Measurements from ENCODE around the gene MACROD2. TPM values are rescaled to one million over a fixed set of nuclear protein-coding genes. Genes with fewer than 3 reads are reported as not detected.

MACROD2 gene
- total RNA-seq, 3 donors from 2014 or later, result 3.2 to 7.6 (median 6.4) TPM

DNA sequence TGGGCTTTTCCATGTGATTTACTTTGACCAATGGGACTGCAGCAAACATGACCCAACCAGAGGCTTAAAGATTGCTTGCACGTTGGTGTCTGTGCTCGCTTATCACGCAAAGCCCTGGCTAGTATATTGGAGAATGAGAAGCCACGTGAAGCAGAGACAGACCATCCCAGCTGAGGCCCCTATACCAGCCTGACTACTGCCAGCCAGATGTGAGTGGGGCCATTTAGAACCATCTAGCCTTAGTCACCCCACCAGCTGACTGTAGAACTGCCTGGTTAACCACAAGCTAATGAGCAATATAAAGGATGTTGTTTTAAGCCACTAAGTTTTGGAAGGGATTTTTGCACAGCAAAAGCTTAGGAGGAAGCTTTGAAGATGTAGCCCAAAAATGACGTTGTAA lies 74.5 kb downstream of the MACROD2 start:
- no peaks in the 10 kb centered on the region for H3K9me3 ChIP-seq
- TF ChIP-seq, protein P1, sequence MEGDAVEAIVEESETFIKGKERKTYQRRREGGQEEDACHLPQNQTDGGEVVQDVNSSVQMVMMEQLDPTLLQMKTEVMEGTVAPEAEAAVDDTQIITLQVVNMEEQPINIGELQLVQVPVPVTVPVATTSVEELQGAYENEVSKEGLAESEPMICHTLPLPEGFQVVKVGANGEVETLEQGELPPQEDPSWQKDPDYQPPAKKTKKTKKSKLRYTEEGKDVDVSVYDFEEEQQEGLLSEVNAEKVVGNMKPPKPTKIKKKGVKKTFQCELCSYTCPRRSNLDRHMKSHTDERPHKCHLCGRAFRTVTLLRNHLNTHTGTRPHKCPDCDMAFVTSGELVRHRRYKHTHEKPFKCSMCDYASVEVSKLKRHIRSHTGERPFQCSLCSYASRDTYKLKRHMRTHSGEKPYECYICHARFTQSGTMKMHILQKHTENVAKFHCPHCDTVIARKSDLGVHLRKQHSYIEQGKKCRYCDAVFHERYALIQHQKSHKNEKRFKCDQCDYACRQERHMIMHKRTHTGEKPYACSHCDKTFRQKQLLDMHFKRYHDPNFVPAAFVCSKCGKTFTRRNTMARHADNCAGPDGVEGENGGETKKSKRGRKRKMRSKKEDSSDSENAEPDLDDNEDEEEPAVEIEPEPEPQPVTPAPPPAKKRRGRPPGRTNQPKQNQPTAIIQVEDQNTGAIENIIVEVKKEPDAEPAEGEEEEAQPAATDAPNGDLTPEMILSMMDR (IDR thresholded peaks at IDR 0.05), result no peak
- no peaks in the 10 kb centered on the region for H3K36me3 ChIP-seq (ENCODE audit: low read depth)
- ATAC-seq (no peak), DNase-seq (no peak)
- no peak overlapping the region for H3K4me3 ChIP-seq
- H3K4me1 ChIP-seq (ENCODE audit: low read depth), result no peaks in the 10 kb centered on the region
- intact Hi-C loops (cut with DNase I, micrococcal nuclease), result no loop called here

DNA sequence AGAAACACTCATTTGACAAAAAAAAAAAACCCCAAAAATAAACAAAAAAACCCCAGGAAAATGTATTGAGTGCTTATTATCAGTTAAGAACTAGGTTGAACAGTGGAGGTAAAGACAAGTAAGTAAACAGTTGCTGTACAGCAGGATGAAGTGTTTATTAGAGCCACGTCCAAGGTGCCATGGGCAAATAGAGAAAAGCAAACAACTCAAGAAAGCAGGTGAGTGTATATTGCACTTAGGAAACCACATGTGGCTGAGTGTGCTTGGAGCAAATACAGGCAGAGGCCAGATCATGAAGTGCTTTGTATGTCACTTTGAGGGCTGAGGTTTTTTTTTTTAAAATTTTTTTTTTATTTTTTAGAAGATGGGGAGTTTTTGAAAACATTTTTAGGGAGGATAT lies 98.3 kb downstream of the MACROD2 start:
- peak; percentile 86 for ATAC-seq
- Histone ChIP-seq H3K9me3 (no peaks in the 10 kb centered on the region), H3K4me3 (no peak overlapping the region), H3K4me1 (ENCODE audit: low read depth) (peaks cover 6% of the 10 kb centered on the region), H3K36me3 (ENCODE audit: low read depth) (no peaks in the 10 kb centered on the region)
- TF ChIP-seq, protein P1 (IDR thresholded peaks at IDR 0.05), result no peak
- intact Hi-C loops (cut with DNase I, micrococcal nuclease), result no loop called here
- DNase-seq, result peak in 1 of 3 donors; percentile 16

DNA sequence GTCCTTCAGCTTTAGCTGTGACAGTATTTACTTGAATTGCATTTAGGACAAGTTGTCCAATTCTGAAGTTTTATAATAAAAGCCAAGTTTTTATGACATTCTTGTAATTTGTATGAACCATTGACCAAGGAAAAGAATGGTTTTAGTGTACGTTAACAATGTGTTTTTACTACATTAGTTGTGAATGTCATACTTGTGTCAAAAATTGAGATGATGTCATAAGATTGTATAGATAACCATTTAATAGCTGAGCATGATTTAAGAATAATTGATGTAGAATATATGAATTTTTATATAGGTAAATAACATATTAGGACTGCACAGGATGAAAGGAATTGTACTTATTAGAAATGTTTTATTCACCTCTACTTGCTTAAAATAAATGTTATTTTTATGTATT lies 102.9 kb downstream of the MACROD2 start:
- DNase-seq (no peak), ATAC-seq (no peak)
- H3K36me3 ChIP-seq (ENCODE audit: low read depth), result no peaks in the 10 kb centered on the region
- TF ChIP-seq, protein P1 (IDR thresholded peaks at IDR 0.05), result no peak
- H3K4me3 ChIP-seq, result no peak overlapping the region
- intact Hi-C loops (cut with DNase I, micrococcal nuclease), result no loop called here
- peaks cover 6% of the 10 kb centered on the region for H3K4me1 ChIP-seq (ENCODE audit: low read depth)
- H3K9me3 ChIP-seq, result no peaks in the 10 kb centered on the region

DNA sequence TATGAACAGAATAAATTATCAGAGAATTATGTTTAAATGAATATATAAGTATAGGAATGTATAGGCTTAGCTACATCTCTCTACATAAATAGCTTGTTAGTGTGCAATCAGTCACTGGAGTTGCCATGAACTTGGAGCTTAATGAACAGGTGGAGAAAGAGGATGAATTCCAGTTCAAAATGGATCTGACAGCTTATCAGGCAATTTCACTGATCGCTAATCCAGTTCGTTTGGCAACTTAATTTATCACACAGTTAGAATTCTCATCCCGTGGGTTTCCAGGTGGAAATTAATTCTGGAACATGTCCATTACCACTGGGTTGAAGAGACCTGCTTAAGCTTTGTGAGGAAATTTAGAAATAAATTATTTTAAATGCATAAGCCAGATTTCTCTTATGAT lies 118.1 kb downstream of the MACROD2 start:
- TF ChIP-seq, protein P1 (IDR thresholded peaks at IDR 0.05), result no peak
- DNase-seq (no peak), ATAC-seq (no peak)
- intact Hi-C loops (cut with DNase I, micrococcal nuclease), result no loop called here
- no peaks in the 10 kb centered on the region for H3K4me1 ChIP-seq (ENCODE audit: low read depth)
- no peaks in the 10 kb centered on the region for H3K9me3 ChIP-seq
- no peak overlapping the region for H3K4me3 ChIP-seq
- H3K36me3 ChIP-seq (ENCODE audit: low read depth), result no peaks in the 10 kb centered on the region

DNA sequence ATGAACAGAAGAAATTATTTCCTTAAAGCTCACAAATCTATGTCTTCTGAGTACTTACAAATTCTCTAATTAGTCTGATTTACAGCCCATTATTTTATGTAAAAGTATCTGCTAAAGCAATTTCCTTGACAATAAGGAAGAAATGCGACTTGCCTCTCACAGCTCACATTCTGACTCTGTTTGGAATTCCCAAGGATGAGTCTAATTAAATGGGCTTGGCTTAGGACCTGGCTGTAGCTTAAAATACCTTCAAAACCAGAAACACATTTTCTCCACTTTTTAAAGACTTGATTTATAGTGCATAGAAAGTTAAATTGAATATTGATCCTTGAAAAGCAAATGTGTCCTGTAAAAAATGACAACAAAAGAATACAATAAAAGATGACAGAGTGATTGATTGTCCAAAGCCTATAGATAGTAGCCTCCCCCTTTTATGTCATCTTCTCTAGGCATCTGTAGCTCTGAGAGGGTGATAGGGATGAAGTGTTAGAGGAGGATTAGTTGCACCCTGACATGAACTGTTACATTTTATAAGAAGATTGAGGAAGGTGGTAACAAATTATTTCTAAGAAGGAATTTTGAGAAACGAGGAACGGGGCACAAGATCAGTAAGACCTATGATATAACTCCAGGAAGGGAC lies 118.9 kb downstream of the MACROD2 start:
- intact Hi-C loops (cut with DNase I, micrococcal nuclease), result no loop called here
- TF ChIP-seq, protein P1 (IDR thresholded peaks at IDR 0.05), result no peak
- no peak for ATAC-seq
- Histone ChIP-seq H3K4me1 (ENCODE audit: low read depth) (no peaks in the 10 kb centered on the region), H3K4me3 (no peak overlapping the region), H3K9me3 (no peaks in the 10 kb centered on the region), H3K36me3 (ENCODE audit: low read depth) (no peaks in the 10 kb centered on the region)
- no peak for DNase-seq

DNA sequence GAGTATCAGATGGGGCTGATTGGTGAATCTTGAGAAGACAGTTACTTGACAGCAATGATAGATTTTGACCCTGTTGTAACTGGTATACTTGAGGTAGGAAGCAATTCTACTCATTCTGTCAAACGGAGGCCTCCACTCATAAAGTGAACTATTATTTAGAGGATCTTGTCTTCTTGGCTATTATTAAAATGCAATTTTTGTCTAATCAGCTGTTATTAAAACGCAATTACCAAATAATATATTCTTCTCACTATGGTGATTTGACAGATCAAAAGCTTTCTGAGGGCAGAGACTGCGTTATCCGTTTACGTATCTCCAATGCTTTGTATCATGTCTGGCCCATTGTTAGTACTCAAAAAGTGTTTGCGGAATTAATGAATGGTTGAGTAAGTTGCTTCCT lies 120.7 kb downstream of the MACROD2 start:
- DNase-seq (no peak), ATAC-seq (no peak)
- intact Hi-C loops (cut with DNase I, micrococcal nuclease), result no loop called here
- H3K4me1 ChIP-seq (ENCODE audit: low read depth), result no peaks in the 10 kb centered on the region
- no peak overlapping the region for H3K4me3 ChIP-seq
- no peaks in the 10 kb centered on the region for H3K36me3 ChIP-seq (ENCODE audit: low read depth)
- H3K9me3 ChIP-seq, result no peaks in the 10 kb centered on the region
- TF ChIP-seq, protein P1 (IDR thresholded peaks at IDR 0.05), result no peak
